ENCODE measurements around the gene DDX56.

The DDX56 gene

DNA sequence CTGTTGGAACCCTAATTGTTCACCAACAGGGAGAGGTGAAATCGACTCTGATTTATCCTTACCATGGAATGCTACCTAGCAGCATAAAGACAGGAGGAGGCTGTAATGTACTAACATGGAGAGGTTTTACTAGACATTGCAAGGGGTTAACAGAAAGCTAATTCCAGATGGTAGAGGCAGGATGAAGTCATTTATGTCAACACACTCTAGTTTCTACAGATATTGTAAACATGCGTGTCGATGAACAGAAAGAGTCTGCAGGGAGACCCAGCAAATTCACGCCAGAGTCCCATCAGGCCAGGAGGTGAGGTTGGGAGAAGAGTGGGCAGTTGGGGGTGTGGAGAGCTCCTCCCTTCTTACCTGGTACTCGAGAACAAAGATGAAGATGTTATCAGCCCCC, 39.6 kb downstream of the DDX56 start:
- no peak for DNase-seq

DNA sequence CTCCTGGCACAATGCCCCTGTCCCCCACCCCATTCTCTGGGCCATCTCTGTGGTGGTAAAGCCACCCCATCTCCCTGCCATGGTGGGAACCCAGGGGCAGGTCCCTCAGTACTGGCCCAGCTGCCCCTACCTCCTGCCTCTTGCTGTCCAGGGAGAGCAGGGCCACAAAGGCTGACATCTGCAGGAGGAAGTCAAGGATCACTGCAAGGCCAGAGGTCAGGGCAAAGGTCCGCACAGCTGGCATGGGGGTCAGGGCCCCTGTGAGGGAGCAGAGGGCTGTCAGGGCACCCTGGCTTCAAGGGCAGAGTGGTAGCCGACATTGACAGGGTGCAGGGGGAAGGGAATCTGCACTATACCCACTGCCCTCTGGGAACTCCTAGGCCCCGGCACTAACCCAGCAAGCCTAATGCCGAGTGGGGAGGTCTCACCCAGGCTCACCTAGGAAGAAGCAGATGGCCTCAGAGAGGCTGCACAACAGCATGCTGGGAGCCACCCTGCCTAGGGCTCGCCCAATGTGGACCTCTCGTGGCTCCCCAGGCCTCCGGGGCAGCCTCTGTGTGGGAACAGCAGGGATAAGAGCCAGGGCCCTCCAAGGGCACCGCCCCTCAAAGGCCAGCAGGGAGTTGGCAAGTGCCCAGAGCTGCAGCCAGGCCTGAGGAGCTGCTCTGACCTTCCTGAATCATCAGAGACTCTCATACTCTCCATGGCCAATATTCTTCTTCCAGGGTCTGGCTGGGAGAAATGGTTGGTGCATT, 40.2 kb downstream of the DDX56 start:
- DNase-seq: no peak

DNA sequence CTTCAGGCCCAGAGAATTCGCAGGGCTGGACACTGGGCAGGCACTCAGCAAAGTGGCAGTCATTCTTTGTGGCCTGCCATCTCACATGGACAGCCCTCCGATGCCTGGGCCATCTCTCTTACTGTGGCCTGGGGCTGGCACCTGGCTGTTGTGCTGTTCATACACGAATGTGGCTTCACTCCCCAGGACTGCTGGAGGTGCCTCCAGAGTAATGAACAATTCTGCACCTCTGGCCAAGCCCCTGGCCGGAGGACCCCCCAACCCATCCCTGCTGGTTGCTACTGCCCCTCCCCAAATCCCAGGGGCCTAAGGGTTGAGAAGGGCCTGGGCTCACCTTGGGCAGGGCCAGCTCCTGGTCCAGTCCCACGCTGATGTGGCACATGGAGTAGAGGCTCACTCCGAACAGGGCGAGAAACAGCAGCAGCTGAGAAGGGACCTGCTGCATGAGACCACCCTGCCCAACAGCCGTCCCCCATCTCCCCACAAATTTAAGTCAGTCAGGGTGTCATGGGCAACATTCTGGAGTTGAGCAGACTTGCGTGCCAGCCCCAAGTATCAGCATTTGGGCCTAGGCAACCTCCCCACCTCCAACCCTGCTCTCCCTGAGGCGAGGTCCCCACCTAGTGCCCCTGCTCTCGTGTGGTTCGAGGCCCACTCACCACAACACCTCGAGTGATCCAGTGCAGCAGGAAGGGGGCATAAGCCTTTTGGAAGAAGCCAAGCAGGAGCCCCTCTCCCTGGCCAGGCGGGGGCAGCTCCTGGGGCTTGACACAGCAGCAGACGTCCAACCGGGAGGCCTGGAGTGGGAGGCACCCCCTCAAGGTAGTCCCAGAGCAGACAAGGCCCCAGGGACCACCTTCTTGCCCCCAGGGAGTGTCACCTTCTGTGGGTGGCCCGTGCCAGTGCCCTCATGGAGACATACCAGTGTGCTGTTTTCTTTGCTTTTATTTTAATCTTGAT, 42.0 kb downstream of the DDX56 start:
- DNase-seq: no peak

DNA sequence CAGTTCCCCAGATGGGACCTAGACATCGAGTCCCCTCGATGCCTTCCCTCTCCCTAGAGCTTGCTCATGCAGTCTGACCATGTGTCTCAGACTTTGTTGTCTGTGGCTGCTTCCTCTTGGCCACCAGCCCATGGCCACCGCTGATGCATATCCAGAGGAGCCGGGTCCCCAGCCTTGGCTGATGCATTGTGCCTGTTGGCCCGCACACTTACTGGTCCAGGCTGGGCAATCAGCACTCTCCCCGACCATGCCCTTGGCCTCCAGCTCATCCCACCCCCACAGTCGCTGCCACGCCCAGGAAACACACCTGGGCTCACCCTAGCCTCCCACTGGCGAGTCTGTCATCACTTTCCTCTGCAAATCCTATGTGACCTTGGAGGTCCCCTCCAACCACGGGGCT, 42.7 kb downstream of the DDX56 start:
- no peak for DNase-seq

DNA sequence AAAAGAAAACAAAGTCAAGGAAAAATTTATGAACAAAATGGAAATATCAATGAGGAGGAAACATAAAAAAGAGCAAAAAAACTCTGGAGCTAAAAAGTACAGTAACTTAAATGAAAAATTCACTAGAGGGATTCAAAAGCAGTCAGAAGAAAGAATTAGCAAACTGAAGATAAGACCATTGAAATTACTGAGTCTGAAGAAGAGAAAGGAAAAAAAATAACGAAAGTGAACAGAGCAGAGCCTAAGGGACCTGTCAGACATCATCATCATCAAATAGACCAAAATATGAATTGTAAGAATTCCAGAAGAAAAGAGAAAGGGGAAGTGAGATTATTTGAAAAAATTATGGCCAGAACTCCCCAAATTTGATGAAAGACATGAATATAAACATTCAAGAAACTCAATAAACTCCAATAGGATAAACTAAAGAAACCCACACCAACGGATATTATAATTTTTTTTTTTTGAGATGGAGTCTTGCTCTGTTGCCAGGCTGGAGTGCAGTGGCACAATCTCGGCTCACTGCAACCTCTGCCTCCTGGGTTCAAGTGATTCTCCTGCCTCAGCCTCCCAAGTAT, 48.8 kb downstream of the DDX56 start:
- no peak for DNase-seq

DNA sequence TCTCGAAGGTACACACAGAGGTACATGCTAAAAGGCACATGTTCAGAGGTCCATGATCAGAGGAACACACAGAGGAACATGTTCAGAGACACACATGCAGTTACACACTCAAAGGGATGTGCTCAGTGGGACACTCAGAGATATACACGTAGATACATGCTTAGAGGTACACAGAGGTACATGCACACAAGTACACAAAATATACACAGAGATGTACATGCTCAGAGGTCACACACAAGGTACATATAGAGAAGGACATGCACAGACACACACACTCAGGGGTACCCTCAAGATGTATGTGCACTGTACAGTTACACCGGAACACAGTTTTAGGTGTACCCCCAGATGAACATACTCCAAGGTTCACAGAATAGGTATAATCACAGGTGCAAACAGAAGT, 51.4 kb downstream of the DDX56 start:
- no peak for DNase-seq

DNA sequence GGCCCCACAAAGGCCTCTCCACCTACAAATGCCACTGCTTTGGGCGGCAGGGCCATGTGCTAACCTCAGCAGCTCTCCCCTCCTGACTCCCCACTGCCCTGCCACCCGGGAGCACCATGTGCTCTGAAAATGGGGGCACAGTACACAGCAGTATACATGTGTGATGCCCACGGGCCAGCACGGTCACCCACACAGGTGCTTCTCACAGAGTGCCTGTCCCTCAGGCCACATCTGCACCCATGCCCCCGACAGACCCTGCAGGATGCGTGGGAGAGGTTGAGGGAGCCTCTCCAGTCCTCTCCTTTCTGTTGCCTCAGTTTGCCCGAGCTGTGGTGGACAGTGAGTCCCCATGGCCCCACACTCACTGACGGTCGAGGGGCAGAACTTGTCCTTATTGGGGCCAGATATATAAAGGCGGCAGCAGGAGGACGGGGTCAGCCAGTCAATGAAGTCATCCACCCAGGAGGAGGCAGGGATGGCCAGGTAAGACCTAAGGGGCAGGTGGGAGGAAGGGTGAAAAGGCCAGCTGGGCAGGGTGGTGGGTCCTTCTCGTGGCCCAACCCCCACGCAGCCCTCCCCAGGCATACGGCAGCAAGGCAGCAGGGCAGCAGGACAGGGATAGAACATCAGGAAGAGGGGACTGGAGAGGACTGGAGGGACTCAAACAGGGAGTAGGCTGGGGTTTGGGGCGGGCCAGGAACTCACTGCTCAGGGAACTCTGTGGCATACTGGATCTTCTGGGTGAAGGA, 52.2 kb downstream of the DDX56 start:
- DNase-seq: no peak

DNA sequence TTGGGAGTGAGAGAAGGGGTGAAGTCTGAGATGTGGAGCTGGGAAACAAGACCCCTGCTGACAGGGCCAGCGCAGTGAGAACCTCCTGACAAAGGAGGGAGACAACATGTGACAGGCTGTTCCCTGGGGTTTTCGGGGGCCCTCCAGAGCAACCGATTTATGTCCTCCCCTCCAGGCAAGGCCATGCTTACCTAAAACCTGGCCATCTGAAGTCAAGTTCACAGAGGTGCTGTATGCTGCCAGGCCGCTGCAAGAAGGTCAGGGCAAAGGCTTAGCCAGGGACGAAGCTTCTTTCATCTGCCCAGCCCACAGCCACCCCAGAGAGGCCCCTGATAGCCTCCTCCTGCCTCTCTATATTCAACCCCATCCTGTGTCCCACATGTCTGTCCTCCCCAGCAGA, 53.1 kb downstream of the DDX56 start:
- no peak for DNase-seq

DNA sequence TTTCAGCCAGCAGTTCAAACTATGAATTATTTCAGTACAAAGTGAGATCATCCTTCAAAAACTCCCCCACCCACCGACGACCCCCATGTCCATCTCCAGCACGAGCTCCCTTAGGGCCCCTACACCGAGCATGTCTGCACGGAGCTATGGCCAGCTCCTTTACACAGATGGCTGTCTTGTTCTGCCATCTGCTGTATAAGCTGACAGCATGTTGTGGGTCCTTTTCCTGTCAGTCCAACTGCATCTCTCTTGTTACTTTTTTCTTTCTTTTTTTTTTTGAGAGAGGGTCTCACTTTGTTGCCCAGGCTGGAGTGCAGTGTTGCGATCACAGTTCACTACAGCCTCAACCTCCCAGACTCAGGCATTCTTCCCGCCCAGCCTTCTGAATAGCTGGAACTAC, 54.2 kb downstream of the DDX56 start:
- no peak for DNase-seq

DNA sequence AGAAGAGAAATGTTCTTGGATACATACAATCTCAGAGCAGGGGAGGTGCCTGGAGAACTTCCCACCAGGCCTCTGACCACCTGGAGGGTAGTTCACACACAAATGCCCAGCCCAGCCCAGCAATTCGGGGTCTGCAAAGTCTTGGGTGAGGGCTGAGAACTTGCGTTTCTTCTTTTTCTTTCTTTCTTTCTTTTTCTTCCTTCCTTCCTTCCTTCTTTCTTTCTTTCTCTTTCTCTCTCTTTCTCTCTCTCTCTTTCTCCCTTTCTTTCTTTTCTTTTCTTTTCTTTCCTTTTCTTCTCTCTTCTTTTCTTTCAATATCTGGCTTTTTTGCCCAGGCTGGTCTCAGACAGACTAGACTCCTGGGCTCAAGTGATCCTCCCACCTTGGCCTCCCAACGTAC, 54.9 kb downstream of the DDX56 start:
- no peak for DNase-seq

DNA sequence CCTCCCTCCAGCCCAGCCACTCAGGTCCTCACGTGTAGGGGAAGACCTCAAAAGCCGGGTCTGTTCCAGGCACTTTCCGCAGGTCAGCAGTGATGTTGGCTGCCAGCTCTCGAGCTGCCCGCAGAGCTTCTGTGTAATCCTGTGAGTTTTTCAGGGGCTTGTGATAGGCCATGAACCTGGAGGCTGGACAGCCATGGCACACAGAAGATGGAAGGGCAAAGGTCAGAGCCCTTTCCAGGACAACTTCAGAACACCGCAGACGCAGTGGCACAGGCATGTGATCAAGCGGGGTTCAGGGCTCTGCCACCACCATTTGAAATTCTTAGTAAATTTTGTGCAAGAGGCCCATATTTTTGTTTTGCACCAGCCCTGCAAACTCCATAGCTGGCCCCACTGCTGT, 56.5 kb downstream of the DDX56 start:
- no peak for DNase-seq
